GM20000 (cell line): ENCODE results near the gene PLEK.
A peak's percentile ranks its signal among the peaks of the same experiment; 100 is the strongest.

Experiments
- DNase-seq: peaks from one replicate; pipeline ENCODE4 v3.0.0; 2012; ENCODE audit warnings: low spot score
- TF ChIP-seq, protein P1 (sequence below): IDR thresholded peaks from 2 replicates; pipeline ENCODE4 v1.5.1; 2012; ENCODE audit warnings: mild to moderate bottlenecking, control low read depth; ENCODE audit errors: extremely low read depth, missing control alignments

PLEK gene

DNA sequence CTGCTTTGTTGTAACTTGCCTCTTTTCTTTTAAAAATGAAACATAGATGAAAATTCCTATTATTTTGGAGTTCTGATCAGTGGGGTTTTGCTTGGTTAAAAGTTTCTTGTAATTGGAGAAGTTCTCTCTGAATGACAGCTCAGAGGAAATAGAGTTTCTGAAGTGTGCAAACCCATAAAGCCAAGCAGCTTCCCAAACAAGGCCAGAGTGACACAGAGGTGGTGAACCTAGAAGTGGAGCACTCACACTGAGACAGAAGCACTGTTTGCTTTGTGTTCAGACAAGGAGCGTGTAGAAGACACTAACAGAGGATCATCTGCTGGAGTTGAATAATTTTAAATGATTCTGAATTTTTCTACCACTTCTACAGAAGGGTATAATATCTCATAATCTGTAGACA is 52.8 kb downstream of the PLEK start:
- no peak for DNase-seq
- TF ChIP-seq, protein P1, sequence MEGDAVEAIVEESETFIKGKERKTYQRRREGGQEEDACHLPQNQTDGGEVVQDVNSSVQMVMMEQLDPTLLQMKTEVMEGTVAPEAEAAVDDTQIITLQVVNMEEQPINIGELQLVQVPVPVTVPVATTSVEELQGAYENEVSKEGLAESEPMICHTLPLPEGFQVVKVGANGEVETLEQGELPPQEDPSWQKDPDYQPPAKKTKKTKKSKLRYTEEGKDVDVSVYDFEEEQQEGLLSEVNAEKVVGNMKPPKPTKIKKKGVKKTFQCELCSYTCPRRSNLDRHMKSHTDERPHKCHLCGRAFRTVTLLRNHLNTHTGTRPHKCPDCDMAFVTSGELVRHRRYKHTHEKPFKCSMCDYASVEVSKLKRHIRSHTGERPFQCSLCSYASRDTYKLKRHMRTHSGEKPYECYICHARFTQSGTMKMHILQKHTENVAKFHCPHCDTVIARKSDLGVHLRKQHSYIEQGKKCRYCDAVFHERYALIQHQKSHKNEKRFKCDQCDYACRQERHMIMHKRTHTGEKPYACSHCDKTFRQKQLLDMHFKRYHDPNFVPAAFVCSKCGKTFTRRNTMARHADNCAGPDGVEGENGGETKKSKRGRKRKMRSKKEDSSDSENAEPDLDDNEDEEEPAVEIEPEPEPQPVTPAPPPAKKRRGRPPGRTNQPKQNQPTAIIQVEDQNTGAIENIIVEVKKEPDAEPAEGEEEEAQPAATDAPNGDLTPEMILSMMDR, result no peak

DNA sequence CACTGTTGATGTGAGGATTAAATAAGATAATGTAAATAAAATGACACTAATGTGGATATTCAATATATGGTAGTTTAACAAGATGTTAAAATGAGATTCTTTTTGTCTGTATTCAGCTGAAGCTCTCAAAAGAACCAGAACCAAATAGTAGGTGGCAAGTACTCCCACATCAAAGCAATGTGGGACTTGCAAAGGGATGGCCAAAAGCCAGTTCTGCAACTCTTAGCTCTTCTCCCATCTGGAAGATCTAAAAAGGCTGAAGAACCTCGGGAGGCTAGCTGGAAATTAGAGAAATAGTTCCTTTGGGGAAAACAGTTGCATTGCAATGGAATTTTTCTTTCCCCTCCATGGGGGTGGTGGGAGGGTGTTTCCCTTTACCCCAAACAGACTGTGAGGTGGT is 53.3 kb downstream of the PLEK start:
- TF ChIP-seq, protein P1, result no peak
- no peak for DNase-seq

DNA sequence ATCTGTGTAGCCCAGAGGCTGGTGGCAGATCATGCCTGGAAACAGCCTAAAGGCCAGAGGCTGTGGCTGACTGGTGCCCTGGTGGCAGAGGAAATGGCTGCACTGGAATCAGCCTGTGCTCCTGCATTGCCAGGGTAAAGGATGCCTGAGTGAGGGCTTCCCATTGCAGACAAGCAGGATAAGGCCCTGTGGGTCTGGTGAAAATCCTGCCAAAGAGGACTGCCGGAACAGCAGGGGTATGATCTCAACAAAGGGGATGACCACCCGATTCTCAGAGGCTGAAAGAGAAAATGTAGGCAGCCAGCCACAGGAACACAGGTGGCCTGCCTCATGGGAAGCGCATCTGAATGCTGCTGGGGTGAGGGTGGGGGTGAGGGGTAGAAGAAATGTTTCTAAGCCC is 53.8 kb downstream of the PLEK start:
- TF ChIP-seq, protein P1, result no peak
- DNase-seq, result no peak

DNA sequence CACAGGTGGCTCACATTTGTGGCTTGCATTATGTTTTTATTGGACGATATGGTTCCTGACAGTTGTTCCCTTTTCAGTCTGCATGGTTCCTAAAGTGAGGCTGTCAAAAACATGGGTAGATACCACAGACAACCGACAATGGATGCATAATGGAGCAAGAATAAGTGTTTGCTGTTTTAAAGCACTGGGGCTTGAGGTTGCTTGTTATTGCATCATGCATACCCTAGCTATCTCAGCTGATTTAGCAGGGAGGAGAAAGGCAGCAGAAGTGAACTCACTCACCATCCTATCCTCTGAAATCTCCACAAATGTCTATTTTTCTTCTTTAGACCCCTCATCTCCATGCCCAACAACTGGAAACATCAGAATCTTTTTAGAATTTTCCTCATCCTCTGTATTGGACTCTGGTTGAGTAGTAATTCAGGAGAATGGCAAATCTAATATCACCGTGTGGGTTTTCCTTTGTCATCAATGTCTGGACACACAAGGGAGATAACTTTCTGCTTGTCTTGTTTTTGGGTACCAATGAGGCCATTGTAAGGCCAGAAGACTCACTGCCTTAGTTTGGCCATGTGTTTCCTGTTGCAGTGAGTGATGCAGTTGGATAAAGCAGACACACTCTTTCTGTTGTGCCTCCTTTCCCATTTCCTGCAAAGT is 55.3 kb downstream of the PLEK start:
- TF ChIP-seq, protein P1, result no peak
- DNase-seq, result no peak

DNA sequence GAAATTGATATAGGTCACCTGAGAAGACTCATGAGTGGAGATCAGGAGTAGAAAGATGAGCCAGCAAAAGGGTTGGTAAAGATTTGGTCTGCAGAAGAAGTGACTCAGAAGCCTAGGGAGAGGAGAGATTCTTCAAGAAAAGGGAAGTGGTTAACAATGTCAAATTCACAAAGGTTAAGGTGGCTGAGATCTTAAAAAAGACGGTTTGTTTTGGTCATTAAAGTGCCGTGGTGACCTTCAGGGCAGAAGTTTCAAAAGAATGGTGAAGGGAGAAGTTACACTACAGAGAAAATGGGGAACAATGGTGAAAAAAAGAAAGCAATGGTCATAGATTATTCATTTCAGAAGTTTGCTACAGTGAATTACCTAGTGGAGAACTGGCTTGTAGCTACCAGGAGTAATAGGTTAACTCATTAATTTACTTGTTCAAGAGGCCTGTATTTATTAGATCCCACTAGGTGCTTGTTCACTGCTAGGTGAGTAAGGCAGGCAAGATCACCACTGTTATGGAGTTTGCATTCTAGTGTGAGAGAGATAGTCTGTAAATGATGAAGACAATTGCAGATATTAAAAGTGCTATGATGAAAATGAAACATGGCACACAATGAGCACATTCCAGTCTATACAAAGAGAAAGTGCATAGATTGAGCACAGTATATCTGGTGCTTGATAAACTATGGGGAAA is 59.0 kb downstream of the PLEK start:
- DNase-seq, result peak; percentile 64
- TF ChIP-seq, protein P1, result no peak

DNA sequence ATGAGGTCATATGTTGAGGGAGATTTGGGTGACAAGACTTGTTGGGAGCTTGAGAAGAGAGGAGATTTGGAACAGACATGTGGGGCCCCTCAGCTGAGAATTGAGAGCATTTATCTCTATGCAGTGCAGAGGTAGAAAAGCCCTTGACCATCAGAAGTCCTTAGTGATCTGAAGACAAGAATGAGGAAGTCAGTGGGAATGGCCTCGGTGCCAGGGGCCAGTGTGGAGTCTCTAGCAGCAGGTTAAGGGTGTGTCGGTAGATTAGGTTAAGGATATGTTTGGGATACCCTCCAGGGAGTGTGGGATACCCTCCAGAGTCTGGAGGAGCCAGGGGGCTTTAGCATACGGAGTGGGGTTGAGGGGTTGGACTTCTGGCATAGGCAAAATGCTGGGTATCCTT is 60.4 kb downstream of the PLEK start:
- TF ChIP-seq, protein P1, result no peak
- DNase-seq, result no peak

DNA sequence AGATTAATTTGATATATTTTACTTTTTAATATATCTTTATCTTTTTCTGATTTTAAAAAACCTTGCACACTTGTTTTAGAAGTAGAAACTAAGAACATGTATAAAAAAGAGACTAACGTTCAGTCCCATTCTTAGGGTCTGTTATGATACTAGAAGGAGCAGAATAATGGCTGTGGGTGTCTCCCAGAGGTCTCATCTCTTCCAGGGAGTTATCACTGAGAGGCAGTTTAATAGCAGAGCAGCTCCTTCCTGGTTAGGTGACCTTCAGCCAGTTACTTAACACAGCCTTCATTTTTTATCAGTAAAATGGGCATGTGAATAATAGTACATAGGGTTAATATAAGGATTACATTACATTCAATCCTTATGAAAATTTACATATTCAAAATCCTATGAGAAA is 61.4 kb downstream of the PLEK start:
- DNase-seq, result no peak

More for the DNA sequence above, 61.4 kb downstream of the PLEK start:
- TF ChIP-seq, protein P1, result no peak
